Activated naive CD8-positive, alpha-beta T cell treated with anti-CD3 and anti-CD28 coated beads for 36 hours (primary cell): ENCODE results near the gene OTP. TPM values are rescaled to one million over a fixed set of nuclear protein-coding genes. Genes with fewer than 3 reads are reported as not detected.
A peak's percentile ranks its signal among the peaks of the same experiment; 100 is the strongest.
"Not testable (repeated sequence)": the region's sequence is repeated elsewhere in the genome, so short reads cannot be mapped to it uniquely, and the experiment has no call there.

ENCODE experiments used
- DNase-seq: peaks from one replicate; pipeline ENCODE4 v3.0.0; 2021
- H3K27ac Mint-ChIP-seq: one replicate; pipeline ENCODE4 v1.8.0; 2022; ENCODE audit warnings: mild to moderate bottlenecking, moderate library complexity, mixed read lengths
- H3K27me3 Mint-ChIP-seq: one replicate; pipeline ENCODE4 v1.8.0; 2022; ENCODE audit warnings: mild to moderate bottlenecking, mixed read lengths
- H3K36me3 Mint-ChIP-seq: one replicate; pipeline ENCODE4 v1.8.0; 2021; ENCODE audit warnings: mild to moderate bottlenecking, mixed read lengths
- H3K4me1 Mint-ChIP-seq: one replicate; pipeline ENCODE4 v1.8.0; 2021; ENCODE audit warnings: mixed read lengths
- H3K4me3 Mint-ChIP-seq: one replicate; pipeline ENCODE4 v1.8.0; 2022; ENCODE audit warnings: mild to moderate bottlenecking, moderate library complexity, mixed read lengths
- H3K9me3 Mint-ChIP-seq: one replicate; pipeline ENCODE4 v1.8.0; 2022; ENCODE audit warnings: mixed read lengths
- total RNA-seq, 2 experiments: library from RNA; stranded (reverse); gene quantifications; one replicate each; pipeline ENCODE4 v1.2.3, GENCODE V29; 2021

The OTP gene
- total RNA-seq, 2 experiments from 2014 or later, result not detected

GRCh38 chr5:77633207-77633675 lies 5.3 kb downstream of the OTP start:
- no peak overlapping the region for H3K4me3 Mint-ChIP-seq

GRCh38 chr5:77632526-77633206 lies 5.8 kb downstream of the OTP start:
- Mint-ChIP-seq H3K27me3 (peaks cover 90% of the 10 kb centered on the region), H3K4me1 (peaks cover 24% of the 10 kb centered on the region), H3K4me3 (peak overlapping the region; percentile 15), H3K9me3 (peaks cover 20% of the 10 kb centered on the region), H3K27ac (no peak overlapping the region), H3K36me3 (peaks cover 12% of the 10 kb centered on the region)
- DNase-seq, result no peak

More at GRCh38 chr5:77633207-77633675, 5.3 kb downstream of the OTP start:
- no peak overlapping the region for H3K27ac Mint-ChIP-seq
- peaks cover 92% of the 10 kb centered on the region for H3K27me3 Mint-ChIP-seq
- peaks cover 27% of the 10 kb centered on the region for H3K4me1 Mint-ChIP-seq
- peaks cover 12% of the 10 kb centered on the region for H3K36me3 Mint-ChIP-seq
- peaks cover 20% of the 10 kb centered on the region for H3K9me3 Mint-ChIP-seq
- DNase-seq, result no peak

- DNase-seq, result peak; percentile 68
- Mint-ChIP-seq H3K27me3 (peaks cover 92% of the 10 kb centered on the region), H3K4me3 (peak overlapping the region; percentile 80), H3K27ac (no peak overlapping the region), H3K4me1 (peaks cover 19% of the 10 kb centered on the region), H3K36me3 (peaks cover 9% of the 10 kb centered on the region), H3K9me3 (peaks cover 13% of the 10 kb centered on the region)
Measured at GRCh38 chr5:77630114-77630680, 8.3 kb downstream of the OTP start.

GRCh38 chr5:77629509-77630113 lies 8.9 kb downstream of the OTP start:
- H3K9me3 Mint-ChIP-seq, result peaks cover 13% of the 10 kb centered on the region
- peaks cover 92% of the 10 kb centered on the region for H3K27me3 Mint-ChIP-seq
- H3K4me3 Mint-ChIP-seq, result peak overlapping the region; percentile 80
- peak overlapping the region; percentile 61 for H3K27ac Mint-ChIP-seq
- peaks cover 19% of the 10 kb centered on the region for H3K4me1 Mint-ChIP-seq
- no peak for DNase-seq
- peaks cover 9% of the 10 kb centered on the region for H3K36me3 Mint-ChIP-seq

GRCh38 chr5:77628840-77629508 lies 9.5 kb downstream of the OTP start:
- Mint-ChIP-seq H3K9me3 (peaks cover 13% of the 10 kb centered on the region), H3K27me3 (peaks cover 93% of the 10 kb centered on the region), H3K4me1 (peaks cover 19% of the 10 kb centered on the region), H3K27ac (no peak overlapping the region), H3K36me3 (peaks cover 9% of the 10 kb centered on the region), H3K4me3 (peak overlapping the region; percentile 80)
- no peak for DNase-seq

- DNase-seq, result no peak
- no peak overlapping the region for H3K4me3 Mint-ChIP-seq
Measured at GRCh38 chr5:77627869-77628674, 10.4 kb downstream of the OTP start.

GRCh38 chr5:77623203-77623740 lies 15.2 kb downstream of the OTP start:
- H3K9me3 Mint-ChIP-seq, result no peaks in the 10 kb centered on the region
- H3K27ac Mint-ChIP-seq, result no peak overlapping the region
- H3K27me3 Mint-ChIP-seq, result peaks cover 87% of the 10 kb centered on the region
- no peak for DNase-seq
- no peak overlapping the region for H3K4me3 Mint-ChIP-seq
- no peaks in the 10 kb centered on the region for H3K36me3 Mint-ChIP-seq
- no peaks in the 10 kb centered on the region for H3K4me1 Mint-ChIP-seq

More at GRCh38 chr5:77627869-77628674, 10.4 kb downstream of the OTP start:
- H3K36me3 Mint-ChIP-seq, result peaks cover 8% of the 10 kb centered on the region
- H3K27ac Mint-ChIP-seq, result no peak overlapping the region
- peaks cover 8% of the 10 kb centered on the region for H3K9me3 Mint-ChIP-seq
- H3K27me3 Mint-ChIP-seq, result peaks cover 93% of the 10 kb centered on the region
- peaks cover 19% of the 10 kb centered on the region for H3K4me1 Mint-ChIP-seq

GRCh38 chr5:77621440-77621839 lies 17.1 kb downstream of the OTP start:
- Mint-ChIP-seq H3K4me3 (no peak overlapping the region), H3K27ac (no peak overlapping the region), H3K36me3 (no peaks in the 10 kb centered on the region), H3K27me3 (peaks cover 80% of the 10 kb centered on the region), H3K9me3 (no peaks in the 10 kb centered on the region), H3K4me1 (no peaks in the 10 kb centered on the region)
- DNase-seq, result no peak

- H3K4me3 Mint-ChIP-seq, result no peak overlapping the region
- DNase-seq, result no peak
- H3K36me3 Mint-ChIP-seq, result no peaks in the 10 kb centered on the region
- H3K27ac Mint-ChIP-seq, result no peak overlapping the region
- peaks cover 74% of the 10 kb centered on the region for H3K27me3 Mint-ChIP-seq
- H3K9me3 Mint-ChIP-seq, result no peaks in the 10 kb centered on the region
- no peaks in the 10 kb centered on the region for H3K4me1 Mint-ChIP-seq
Measured at GRCh38 chr5:77620405-77620804, 18.1 kb downstream of the OTP start.

- Mint-ChIP-seq H3K27me3 (peaks cover 51% of the 10 kb centered on the region), H3K27ac (no peak overlapping the region), H3K4me3 (no peak overlapping the region), H3K9me3 (peaks cover 3% of the 10 kb centered on the region), H3K36me3 (no peaks in the 10 kb centered on the region), H3K4me1 (no peaks in the 10 kb centered on the region)
- DNase-seq, result no peak
Measured at GRCh38 chr5:77616920-77617319, 21.6 kb downstream of the OTP start.

- H3K4me1 Mint-ChIP-seq, H3K4me3 Mint-ChIP-seq, H3K9me3 Mint-ChIP-seq, DNase-seq, H3K27ac Mint-ChIP-seq, H3K36me3 Mint-ChIP-seq: not testable (repeated sequence)
- H3K27me3 Mint-ChIP-seq, result peaks cover 51% of the 10 kb centered on the region
Measured at GRCh38 chr5:77608927-77609326, 29.6 kb downstream of the OTP start.

GRCh38 chr5:77607324-77607723 lies 31.2 kb downstream of the OTP start:
- peaks cover 59% of the 10 kb centered on the region for H3K27me3 Mint-ChIP-seq
- no peak overlapping the region for H3K4me3 Mint-ChIP-seq
- no peak overlapping the region for H3K27ac Mint-ChIP-seq
- H3K9me3 Mint-ChIP-seq, result no peaks in the 10 kb centered on the region
- no peak for DNase-seq
- H3K36me3 Mint-ChIP-seq, result no peaks in the 10 kb centered on the region
- no peaks in the 10 kb centered on the region for H3K4me1 Mint-ChIP-seq

GRCh38 chr5:77606279-77606678 lies 32.2 kb downstream of the OTP start:
- no peak for DNase-seq
- Mint-ChIP-seq H3K36me3 (no peaks in the 10 kb centered on the region), H3K27ac (no peak overlapping the region), H3K9me3 (no peaks in the 10 kb centered on the region), H3K27me3 (peaks cover 60% of the 10 kb centered on the region), H3K4me1 (no peaks in the 10 kb centered on the region), H3K4me3 (no peak overlapping the region)

- H3K4me3 Mint-ChIP-seq, result no peak overlapping the region
- no peak for DNase-seq
- peaks cover 48% of the 10 kb centered on the region for H3K27me3 Mint-ChIP-seq
- H3K4me1 Mint-ChIP-seq, result no peaks in the 10 kb centered on the region
- H3K27ac Mint-ChIP-seq, result no peak overlapping the region
- H3K36me3 Mint-ChIP-seq, result no peaks in the 10 kb centered on the region
- H3K9me3 Mint-ChIP-seq, result no peaks in the 10 kb centered on the region
Measured at GRCh38 chr5:77599679-77600078, 38.8 kb downstream of the OTP start.
